Measurements from ENCODE around the gene CYP21A2.

DNA sequence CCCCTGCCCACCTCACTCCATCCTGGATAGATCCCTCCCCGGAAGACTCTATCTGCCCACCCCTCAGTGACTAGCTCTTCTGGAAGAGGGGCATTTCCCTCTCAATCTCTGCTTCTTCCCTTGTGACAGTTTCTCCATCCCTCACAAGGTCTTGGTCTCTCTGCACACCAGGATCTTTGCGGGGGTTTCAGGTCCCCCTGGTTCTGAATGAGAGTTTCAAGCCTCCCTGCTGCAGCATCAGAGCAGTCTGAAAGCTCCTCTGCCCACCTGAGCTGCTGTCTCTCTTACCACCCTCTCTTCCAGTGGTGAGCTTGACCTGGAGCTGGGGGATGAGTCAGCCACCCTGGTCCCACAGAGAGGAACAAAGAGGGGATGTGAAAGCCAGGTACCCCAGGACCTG, 46.6 kb downstream of the CYP21A2 start:
- TF ChIP-seq POLR2A (IDR thresholded peaks at IDR 0.05; ENCODE audit: low read depth, low read length) (no peak), POLR2AphosphoS5 (IDR thresholded peaks at IDR 0.05; ENCODE audit: low read depth, low read length) (no peak), POU2F2 (IDR thresholded peaks at IDR 0.05; ENCODE audit: low read depth, low read length) (no peak), TAF1 (IDR thresholded peaks at IDR 0.05; ENCODE audit: low read depth, low read length) (no peak)

Measured in GM12891 (cell line).